IPS-NIHi7 (cell line): ENCODE results near the gene TBC1D26.
A peak's percentile ranks its signal among the peaks of the same experiment; 100 is the strongest.
"Not testable (repeated sequence)": the region's sequence is repeated elsewhere in the genome, so short reads cannot be mapped to it uniquely, and the experiment has no call there.

Experiments
- DNase-seq: peaks from one replicate; pipeline ENCODE4 v3.0.0; 2012; ENCODE audit warnings: mixed read lengths; ENCODE audit errors: extremely low spot score

The TBC1D26 gene

GRCh38 chr17:15731900-15732299 is at the start of gene TBC1D26:
Gene TBC1D26, plus strand, starts transcription at chr17:15732283. Its CDS starts 3,066 bp downstream, at chr17:15735349.
- not testable (repeated sequence) for DNase-seq

GRCh38 chr17:15683135-15683534 is 48.9 kb upstream of the TBC1D26 start:
- DNase-seq, result not testable (repeated sequence)

- DNase-seq, result peak; percentile 15
Observed at GRCh38 chr17:15683824-15684478, 48.1 kb upstream of the TBC1D26 start, which contains the start of gene TRIM16. Gene TRIM16, minus strand, starts transcription at chr17:15684311. Its CDS starts 32,702 bp downstream, at chr17:15651609.

GRCh38 chr17:15687494-15687893 is 44.6 kb upstream of the TBC1D26 start:
- DNase-seq, result not testable (repeated sequence)

GRCh38 chr17:15698967-15699366 is 33.1 kb upstream of the TBC1D26 start:
- not testable (repeated sequence) for DNase-seq

GRCh38 chr17:15699413-15699924 is 32.6 kb upstream of the TBC1D26 start, which contains the start of gene ZNF286A:
Gene ZNF286A, plus strand, starts transcription at chr17:15699752. Its CDS starts 578 bp downstream, at chr17:15700330.
- peak; percentile 94 for DNase-seq

- not testable (repeated sequence) for DNase-seq
Observed at GRCh38 chr17:15699937-15700336, 32.1 kb upstream of the TBC1D26 start.

- DNase-seq, result not testable (repeated sequence)
Observed at GRCh38 chr17:15704239-15704638, 27.8 kb upstream of the TBC1D26 start.

GRCh38 chr17:15704813-15705212 is 27.3 kb upstream of the TBC1D26 start:
- DNase-seq, result not testable (repeated sequence)

GRCh38 chr17:15708879-15709278 is 23.2 kb upstream of the TBC1D26 start:
- DNase-seq, result not testable (repeated sequence)

GRCh38 chr17:15716601-15717563 is 15.2 kb upstream of the TBC1D26 start:
- DNase-seq, result not testable (repeated sequence)

GRCh38 chr17:15730535-15730934 is 1.5 kb upstream of the TBC1D26 start:
- not testable (repeated sequence) for DNase-seq

GRCh38 chr17:15733174-15733789 is 1.2 kb downstream of the TBC1D26 start:
- DNase-seq, result not testable (repeated sequence)

- not testable (repeated sequence) for DNase-seq
Observed at GRCh38 chr17:15736578-15736977, 4.5 kb downstream of the TBC1D26 start.

- no peak for DNase-seq
Observed at GRCh38 chr17:15738066-15738465, 6.0 kb downstream of the TBC1D26 start.

- DNase-seq, result not testable (repeated sequence)
Observed at GRCh38 chr17:15739259-15739658, 7.2 kb downstream of the TBC1D26 start.

- DNase-seq, result not testable (repeated sequence)
Observed at GRCh38 chr17:15740041-15740440, 8.0 kb downstream of the TBC1D26 start.

GRCh38 chr17:15740570-15741120 is 8.6 kb downstream of the TBC1D26 start:
- no peak for DNase-seq

- DNase-seq, result no peak
Observed at GRCh38 chr17:15741624-15742023, 9.5 kb downstream of the TBC1D26 start.

GRCh38 chr17:15742051-15742795 is 10.1 kb downstream of the TBC1D26 start:
- no peak for DNase-seq
